HG03432 (cell line): ENCODE measurements around the gene FKBP11.
A peak's percentile ranks its signal among the peaks of the same experiment; 100 is the strongest.

Experiments used
- ATAC-seq: cut with Tn5 transposase; IDR thresholded peaks from one replicate; pipeline ENCODE4 v1.9.1; 2021; ENCODE audit warnings: mild to moderate bottlenecking, moderate library complexity; ENCODE audit not compliant: unreplicated experiment

The FKBP11 gene

GRCh38 chr12:48925304-48926011 lies at the start of gene FKBP11:
Gene FKBP11, minus strand, starts transcription at chr12:48925492. Its CDS starts 64 bp downstream, at chr12:48925428.
- ATAC-seq, result peak; percentile 69

- no peak for ATAC-seq
Observed at GRCh38 chr12:48973941-48974673, 48.8 kb upstream of the FKBP11 start.

- no peak for ATAC-seq
Observed at GRCh38 chr12:48973531-48973930, 48.2 kb upstream of the FKBP11 start.

- ATAC-seq, result no peak
Observed at GRCh38 chr12:48972952-48973483, 47.7 kb upstream of the FKBP11 start.

- ATAC-seq, result no peak
Observed at GRCh38 chr12:48972213-48972951, 47.1 kb upstream of the FKBP11 start.

- no peak for ATAC-seq
Observed at GRCh38 chr12:48970702-48971334, 45.5 kb upstream of the FKBP11 start.

GRCh38 chr12:48969833-48970701 lies 44.8 kb upstream of the FKBP11 start:
- peak; percentile 41 for ATAC-seq

GRCh38 chr12:48969160-48969771 lies 44.0 kb upstream of the FKBP11 start:
- no peak for ATAC-seq

- ATAC-seq, result no peak
Observed at GRCh38 chr12:48968467-48968866, 43.2 kb upstream of the FKBP11 start.

GRCh38 chr12:48967991-48968390 lies 42.7 kb upstream of the FKBP11 start:
- ATAC-seq, result no peak

- no peak for ATAC-seq
Observed at GRCh38 chr12:48966177-48966895, 41.0 kb upstream of the FKBP11 start.

- ATAC-seq, result no peak
Observed at GRCh38 chr12:48965298-48965838, 40.1 kb upstream of the FKBP11 start.

- no peak for ATAC-seq
Observed at GRCh38 chr12:48961801-48962200, 36.5 kb upstream of the FKBP11 start.

- ATAC-seq, result no peak
Observed at GRCh38 chr12:48961331-48961730, 36.0 kb upstream of the FKBP11 start.

GRCh38 chr12:48960834-48961233 lies 35.5 kb upstream of the FKBP11 start:
- ATAC-seq, result no peak

GRCh38 chr12:48958049-48958388 lies 32.7 kb upstream of the FKBP11 start:
- no peak for ATAC-seq

GRCh38 chr12:48957141-48958048 lies 32.1 kb upstream of the FKBP11 start, which contains the start of gene ARF3:
Gene ARF3, minus strand, starts transcription at chr12:48957487. Its CDS starts 16,392 bp downstream, at chr12:48941095.
- peak; percentile 94 for ATAC-seq
